ENCODE data around the gene CYTH2. TPM values are rescaled to one million over a fixed set of nuclear protein-coding genes. Genes with fewer than 3 reads are reported as not detected.

CYTH2 gene
- total and polyA plus RNA-seq, 2 of the 8 experiments (the other 6 are each of a cell fraction or from before 2014, with no cell fraction given) = 43.7 to 71.4 TPM

DNA sequence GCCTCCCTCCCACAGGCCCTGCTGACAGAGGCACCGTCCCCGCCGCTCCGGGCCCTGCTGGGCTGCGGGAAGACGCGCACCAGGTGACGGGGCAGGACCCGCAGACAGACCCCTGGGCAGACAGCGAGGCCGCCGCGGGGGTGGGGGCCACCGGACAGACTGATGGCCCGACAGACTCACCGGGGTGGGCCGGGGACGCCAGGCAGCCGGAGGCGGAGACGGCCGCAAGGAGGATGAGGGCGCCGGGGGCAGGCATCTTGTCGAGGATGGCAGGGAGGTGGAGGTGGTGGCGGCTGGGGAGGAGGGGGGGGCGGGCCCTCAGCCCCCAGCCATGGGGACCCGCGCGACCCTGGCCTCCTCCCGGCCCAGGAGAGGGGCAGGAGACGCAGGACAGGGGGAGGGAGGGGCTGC lies 42.2 kb downstream of the CYTH2 start:
- FAIRE-seq (no peak), DNase-seq (ENCODE audit: low read depth in 1 of 2, low spot score in 2 of 2) (peak in 1 of 2 experiments; percentile 74)
- Histone ChIP-seq H3K27ac (ENCODE audit: low read depth, low read length) (no peak overlapping the region), H2AK5ac (ENCODE audit: low read depth, low read length) (no peak overlapping the region), H3K79me1 (ENCODE audit: low read depth, low read length) (no peaks in the 10 kb centered on the region), H3K79me2 (ENCODE audit: control insufficient read depth in 1 of 2, insufficient read depth in 2 of 2, low read length in 2 of 2) (no peaks in the 10 kb centered on the region), H2AFZ (ENCODE audit: low read length) (no peak overlapping the region), H2BK120ac (replicated peaks; ENCODE audit: low read depth, low read length) (no peak overlapping the region), H3K9me3 (ENCODE audit: insufficient read depth in 2 of 2, low read depth in 1 of 2, low read length in 1 of 2) (no peaks in the 10 kb centered on the region), H3K4me2 (ENCODE audit: insufficient read depth in 1 of 2, low read depth in 2 of 2, low read length in 2 of 2) (peak overlapping the region; percentile 91 to 98), H4K91ac (replicated peaks; ENCODE audit: insufficient read length, low read length) (no peak overlapping the region), H3K27me3 (replicated peaks in 1 of 4; ENCODE audit: control insufficient read depth in 3 of 4, extremely low read depth in 1 of 4, insufficient read depth in 3 of 4, low read length in 3 of 4) (peaks cover 0 to 12% (median 9%) of the 10 kb centered on the region in 4 experiments; a peak in 4 of 7 replicates), H3K4ac (replicated peaks; ENCODE audit: insufficient read length, low read depth, low read length) (no peak overlapping the region), H3K4me3 (ENCODE audit: extremely low read depth in 1 of 4, insufficient read depth in 2 of 4, low read depth in 3 of 4, low read length in 4 of 4) (peak overlapping the region; percentile 18 to 63 (median 45); a peak in 7 of 8 replicates), H4K8ac (ENCODE audit: extremely low read depth, insufficient read depth, low read length) (no peak overlapping the region; the same call in 1 of the 2 replicates), H4K20me1 (replicated peaks in 1 of 2; ENCODE audit: control insufficient read depth in 1 of 2, insufficient read depth in 2 of 2, low read length in 2 of 2) (peaks cover 0 to 5% of the 10 kb centered on the region in 2 experiments), H3K18ac (ENCODE audit: extremely low read depth, low read length) (no peak overlapping the region), H2BK15ac (ENCODE audit: low read length) (no peak overlapping the region), H3K36me3 (ENCODE audit: control insufficient read depth in 2 of 4, insufficient read depth in 4 of 4, low read length in 3 of 4) (no peaks in the 10 kb centered on the region), H3K14ac (ENCODE audit: insufficient read length) (no peak overlapping the region), H3K23ac (ENCODE audit: insufficient read length) (no peak overlapping the region), H2BK5ac (ENCODE audit: low read depth, low read length) (no peak overlapping the region), H3K9ac (replicated peaks in 1 of 4; ENCODE audit: extremely low read depth in 1 of 4, low read depth in 3 of 4, low read length in 3 of 4) (no peak overlapping the region), H4K5ac (ENCODE audit: insufficient read length, low read depth, low read length) (no peak overlapping the region), H2BK12ac (ENCODE audit: low read depth, low read length) (no peak overlapping the region), H3K4me1 (replicated peaks in 1 of 4; ENCODE audit: control insufficient read depth in 3 of 4, insufficient read depth in 4 of 4, low read length in 3 of 4) (peaks cover 0 to 20% (median 10%) of the 10 kb centered on the region in 4 experiments; a peak in 5 of 7 replicates), H3K23me2 (ENCODE audit: low read depth, low read length) (peaks cover 25% of the 10 kb centered on the region), H3K56ac (replicated peaks; ENCODE audit: insufficient read length, low read depth, low read length) (no peak overlapping the region), H2BK20ac (ENCODE audit: low read length) (no peak overlapping the region)
- ChIA-PET POLR2A (ENCODE audit: partially characterized antibody) (interaction anchor here (1.2 to 9.5 kb wide), 4 partner anchors 20 to 108 kb away, joined by 3 to 59 read pairs (median 4); partner anchors contain the start of genes FAM83E, RPL18 and SPHK2), CTCF (ENCODE audit: partially characterized antibody) (interaction anchor here (1.3 to 9.6 kb wide), 2 partner anchors 62 to 76 kb away, joined by 5 to 353 read pairs; no protein-coding TSS in a partner anchor)
- WGBS, 2 experiments (ENCODE audit: extremely low coverage in 1 of 2, insufficient coverage in 1 of 2, insufficient read length in 1 of 2, insufficient replicate concordance in 2 of 2, low coverage in 1 of 2, low lambda C conversion rate in 2 of 2, missing lambda C conversion rate in 1 of 2) = 3% methylated on average over 21 of the region's 32 CpGs; no CpG with 5 or more reads in 1 of the 2 experiments
